HG03066 (cell line): ENCODE data around the gene ANKRD11.

Experiments
- ATAC-seq: cut with Tn5 transposase; IDR thresholded peaks from one replicate; pipeline ENCODE4 v1.9.1; 2021; ENCODE audit warnings: low read depth; ENCODE audit not compliant: unreplicated experiment

The ANKRD11 gene

GRCh38 chr16:89507214-89507833 lies 17.0 kb upstream of the ANKRD11 start:
- ATAC-seq = no peak

- ATAC-seq = no peak
Observed at GRCh38 chr16:89506791-89507191, 16.4 kb upstream of the ANKRD11 start.

GRCh38 chr16:89506113-89506504 lies 15.7 kb upstream of the ANKRD11 start:
- ATAC-seq = no peak

- no peak for ATAC-seq
Observed at GRCh38 chr16:89505204-89506112, 15.1 kb upstream of the ANKRD11 start.

GRCh38 chr16:89504091-89504490 lies 13.7 kb upstream of the ANKRD11 start:
- no peak for ATAC-seq

GRCh38 chr16:89502081-89502843 lies 11.9 kb upstream of the ANKRD11 start:
- no peak for ATAC-seq

GRCh38 chr16:89499767-89500166 lies 9.4 kb upstream of the ANKRD11 start:
- no peak for ATAC-seq

- no peak for ATAC-seq
Observed at GRCh38 chr16:89498839-89499238, 8.5 kb upstream of the ANKRD11 start.

GRCh38 chr16:89495121-89495520 lies 4.8 kb upstream of the ANKRD11 start:
- no peak for ATAC-seq

GRCh38 chr16:89493776-89494175 lies 3.4 kb upstream of the ANKRD11 start:
- no peak for ATAC-seq

- ATAC-seq = no peak
Observed at GRCh38 chr16:89491974-89492687, 1.8 kb upstream of the ANKRD11 start.

GRCh38 chr16:89491238-89491869 lies 993 bp upstream of the ANKRD11 start:
- no peak for ATAC-seq

GRCh38 chr16:89489898-89490438 lies 393 bp downstream of the ANKRD11 start:
- ATAC-seq = no peak

GRCh38 chr16:89489040-89489897 lies 1.1 kb downstream of the ANKRD11 start:
- no peak for ATAC-seq

GRCh38 chr16:89485701-89486246 lies 4.6 kb downstream of the ANKRD11 start:
- no peak for ATAC-seq

- no peak for ATAC-seq
Observed at GRCh38 chr16:89484923-89485679, 5.3 kb downstream of the ANKRD11 start.

- ATAC-seq = no peak
Observed at GRCh38 chr16:89484041-89484501, 6.3 kb downstream of the ANKRD11 start.

GRCh38 chr16:89482817-89483205 lies 7.5 kb downstream of the ANKRD11 start:
- no peak for ATAC-seq
